Epidermal melanocyte (primary cell): ENCODE results near the gene TSKU.

Experiments
- DNase-seq: peaks from one replicate; pipeline ENCODE4 v3.0.0; 2011; ENCODE audit warnings: low spot score; ENCODE audit not compliant: insufficient read length

Gene TSKU

GRCh38 chr11:76752321-76753143 lies 30.6 kb upstream of the TSKU start:
- DNase-seq: no peak

- DNase-seq: no peak
These were observed 29.7 kb upstream of the TSKU start for GRCh38 chr11:76753449-76753848.

GRCh38 chr11:76753950-76754349 lies 29.2 kb upstream of the TSKU start:
- DNase-seq: no peak

GRCh38 chr11:76756341-76756741 lies 26.8 kb upstream of the TSKU start:
- DNase-seq: no peak

- DNase-seq: no peak
These were observed 24.8 kb upstream of the TSKU start for GRCh38 chr11:76758311-76758710.

- no peak for DNase-seq
These were observed 24.1 kb upstream of the TSKU start for GRCh38 chr11:76759092-76759491.

GRCh38 chr11:76759517-76759916 lies 23.6 kb upstream of the TSKU start:
- DNase-seq: no peak

- DNase-seq: no peak
These were observed 22.9 kb upstream of the TSKU start for GRCh38 chr11:76760236-76760635.

GRCh38 chr11:76761718-76762355 lies 21.3 kb upstream of the TSKU start:
- DNase-seq: no peak

- DNase-seq: no peak
These were observed 20.8 kb upstream of the TSKU start for GRCh38 chr11:76762356-76762752.

- no peak for DNase-seq
These were observed 20.1 kb upstream of the TSKU start for GRCh38 chr11:76762867-76763572.

GRCh38 chr11:76763573-76764346 lies 19.4 kb upstream of the TSKU start:
- DNase-seq: no peak

- no peak for DNase-seq
These were observed 18.1 kb upstream of the TSKU start for GRCh38 chr11:76764941-76765665.

GRCh38 chr11:76765863-76766350 lies 17.2 kb upstream of the TSKU start:
- DNase-seq: no peak

GRCh38 chr11:76766521-76766920 lies 16.6 kb upstream of the TSKU start:
- DNase-seq: no peak

GRCh38 chr11:76767659-76768058 lies 15.5 kb upstream of the TSKU start:
- no peak for DNase-seq

GRCh38 chr11:76768088-76768908 lies 14.9 kb upstream of the TSKU start:
- DNase-seq: no peak

GRCh38 chr11:76768909-76769560 lies 14.1 kb upstream of the TSKU start:
- no peak for DNase-seq
